ENCODE data around the gene TPM2. TPM values are rescaled to one million over a fixed set of nuclear protein-coding genes. Genes with fewer than 3 reads are reported as not detected.

Gene TPM2
- total RNA-seq, 1 experiment from 2014 or later: 544 TPM

DNA sequence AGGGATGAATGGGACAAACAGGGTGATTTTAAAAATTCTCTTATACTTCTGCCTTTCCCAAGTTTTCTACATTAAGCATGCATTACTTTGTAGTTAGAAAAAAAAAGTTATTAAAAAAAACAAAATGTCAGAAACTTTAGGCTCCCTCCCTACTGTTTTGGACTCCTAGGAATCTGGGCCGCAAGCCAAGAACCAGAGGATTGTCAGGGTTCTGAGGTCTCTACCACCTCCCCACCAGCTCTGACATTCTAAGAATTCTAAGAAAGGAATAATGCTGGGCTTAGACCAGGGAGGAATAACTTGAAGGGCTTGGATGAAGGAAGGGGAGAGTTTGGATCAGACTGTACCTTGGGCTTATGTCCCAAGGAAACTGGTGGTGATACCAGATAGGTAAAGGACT lies 23.7 kb downstream of the TPM2 start:
- H3K27me3 ChIP-seq (ENCODE audit: control insufficient read depth, insufficient read depth, low read length): no peaks in the 10 kb centered on the region
- H3K27ac ChIP-seq (ENCODE audit: low read length): peak overlapping the region; percentile 97; the same call in 1 of the 2 replicates
- peaks cover 43% of the 10 kb centered on the region for H3K4me1 ChIP-seq (ENCODE audit: control insufficient read depth, insufficient read depth, low read length)
- intact Hi-C loops (cut with micrococcal nuclease; ENCODE audit: unreplicated experiment) (no loop called here), in situ Hi-C loops (cut with HindIII; ENCODE audit: low pct_unique_long_range_greater_than_20kb, low sequenced_read_pairs) (no loop called here)
- no peaks in the 10 kb centered on the region for H3K9me3 ChIP-seq (ENCODE audit: control insufficient read depth, insufficient read depth, low read depth, low read length)
- H3K4me3 ChIP-seq (ENCODE audit: low read depth in 2 of 2, low read length in 2 of 2): no peak overlapping the region
- ATAC-seq (no peak), DNase-seq (ENCODE audit: low read depth, low spot score) (no peak)
- H3K36me3 ChIP-seq (ENCODE audit: control insufficient read depth, insufficient read depth, low read length): peaks cover 3% of the 10 kb centered on the region
- BruUV-seq (replicated peaks): no TSS peak
- ChIA-PET CTCF (interaction anchor here (0.6 to 1.1 kb wide), 3 partner anchors 23 to 124 kb away, joined by 3 to 4 read pairs (median 3); partner anchors contain the start of gene TPM2), POLR2A (interaction anchor here (0.6 to 0.7 kb wide), 2 partner anchors 23 to 24 kb away, joined by 3 to 7 read pairs; partner anchors contain the start of gene TPM2)
- TF ChIP-seq TCF7L2 (IDR thresholded peaks at IDR 0.05; ENCODE audit: low read depth, low read length) (no peak), POLR2AphosphoS5 (IDR thresholded peaks at IDR 0.05; ENCODE audit: low read depth, low read length) (no peak), SIN3A (IDR thresholded peaks at IDR 0.05; ENCODE audit: borderline replicate concordance, insufficient read depth, low read depth, low read length) (no peak)
- TF ChIP-seq, protein P1, sequence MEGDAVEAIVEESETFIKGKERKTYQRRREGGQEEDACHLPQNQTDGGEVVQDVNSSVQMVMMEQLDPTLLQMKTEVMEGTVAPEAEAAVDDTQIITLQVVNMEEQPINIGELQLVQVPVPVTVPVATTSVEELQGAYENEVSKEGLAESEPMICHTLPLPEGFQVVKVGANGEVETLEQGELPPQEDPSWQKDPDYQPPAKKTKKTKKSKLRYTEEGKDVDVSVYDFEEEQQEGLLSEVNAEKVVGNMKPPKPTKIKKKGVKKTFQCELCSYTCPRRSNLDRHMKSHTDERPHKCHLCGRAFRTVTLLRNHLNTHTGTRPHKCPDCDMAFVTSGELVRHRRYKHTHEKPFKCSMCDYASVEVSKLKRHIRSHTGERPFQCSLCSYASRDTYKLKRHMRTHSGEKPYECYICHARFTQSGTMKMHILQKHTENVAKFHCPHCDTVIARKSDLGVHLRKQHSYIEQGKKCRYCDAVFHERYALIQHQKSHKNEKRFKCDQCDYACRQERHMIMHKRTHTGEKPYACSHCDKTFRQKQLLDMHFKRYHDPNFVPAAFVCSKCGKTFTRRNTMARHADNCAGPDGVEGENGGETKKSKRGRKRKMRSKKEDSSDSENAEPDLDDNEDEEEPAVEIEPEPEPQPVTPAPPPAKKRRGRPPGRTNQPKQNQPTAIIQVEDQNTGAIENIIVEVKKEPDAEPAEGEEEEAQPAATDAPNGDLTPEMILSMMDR (IDR thresholded peaks at IDR 0.05): no peak
- TF ChIP-seq, protein P2, sequence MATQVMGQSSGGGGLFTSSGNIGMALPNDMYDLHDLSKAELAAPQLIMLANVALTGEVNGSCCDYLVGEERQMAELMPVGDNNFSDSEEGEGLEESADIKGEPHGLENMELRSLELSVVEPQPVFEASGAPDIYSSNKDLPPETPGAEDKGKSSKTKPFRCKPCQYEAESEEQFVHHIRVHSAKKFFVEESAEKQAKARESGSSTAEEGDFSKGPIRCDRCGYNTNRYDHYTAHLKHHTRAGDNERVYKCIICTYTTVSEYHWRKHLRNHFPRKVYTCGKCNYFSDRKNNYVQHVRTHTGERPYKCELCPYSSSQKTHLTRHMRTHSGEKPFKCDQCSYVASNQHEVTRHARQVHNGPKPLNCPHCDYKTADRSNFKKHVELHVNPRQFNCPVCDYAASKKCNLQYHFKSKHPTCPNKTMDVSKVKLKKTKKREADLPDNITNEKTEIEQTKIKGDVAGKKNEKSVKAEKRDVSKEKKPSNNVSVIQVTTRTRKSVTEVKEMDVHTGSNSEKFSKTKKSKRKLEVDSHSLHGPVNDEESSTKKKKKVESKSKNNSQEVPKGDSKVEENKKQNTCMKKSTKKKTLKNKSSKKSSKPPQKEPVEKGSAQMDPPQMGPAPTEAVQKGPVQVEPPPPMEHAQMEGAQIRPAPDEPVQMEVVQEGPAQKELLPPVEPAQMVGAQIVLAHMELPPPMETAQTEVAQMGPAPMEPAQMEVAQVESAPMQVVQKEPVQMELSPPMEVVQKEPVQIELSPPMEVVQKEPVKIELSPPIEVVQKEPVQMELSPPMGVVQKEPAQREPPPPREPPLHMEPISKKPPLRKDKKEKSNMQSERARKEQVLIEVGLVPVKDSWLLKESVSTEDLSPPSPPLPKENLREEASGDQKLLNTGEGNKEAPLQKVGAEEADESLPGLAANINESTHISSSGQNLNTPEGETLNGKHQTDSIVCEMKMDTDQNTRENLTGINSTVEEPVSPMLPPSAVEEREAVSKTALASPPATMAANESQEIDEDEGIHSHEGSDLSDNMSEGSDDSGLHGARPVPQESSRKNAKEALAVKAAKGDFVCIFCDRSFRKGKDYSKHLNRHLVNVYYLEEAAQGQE (IDR thresholded peaks at IDR 0.05; ENCODE audit: insufficient read depth in 1 of 2, low read depth in 2 of 2, low read length in 1 of 2): no peak

DNA sequence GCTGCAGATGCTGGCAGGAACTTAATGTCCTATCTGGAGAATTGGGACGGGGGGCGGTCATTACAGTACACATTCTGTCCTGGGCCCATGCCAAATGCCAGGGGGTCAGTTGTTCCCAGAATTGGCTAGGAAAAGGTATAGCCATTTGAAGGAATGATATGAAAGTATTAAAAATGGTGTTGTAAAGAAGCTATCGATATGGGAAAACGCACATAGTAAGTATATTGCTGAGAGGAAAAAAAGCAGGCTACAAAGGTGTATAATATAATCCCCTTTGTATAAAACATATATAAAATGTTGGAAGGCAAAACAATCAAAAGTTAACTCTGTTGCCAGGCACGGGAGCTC lies 24.3 kb downstream of the TPM2 start:
- in situ Hi-C loops (cut with HindIII; ENCODE audit: low pct_unique_long_range_greater_than_20kb, low sequenced_read_pairs): no loop called here
- Histone ChIP-seq H3K36me3 (ENCODE audit: control insufficient read depth, insufficient read depth, low read length) (peaks cover 3% of the 10 kb centered on the region), H3K27me3 (ENCODE audit: control insufficient read depth, insufficient read depth, low read length) (no peaks in the 10 kb centered on the region), H3K4me3 (ENCODE audit: low read depth in 2 of 2, low read length in 2 of 2) (peak overlapping the region; percentile 64 to 83), H3K4me1 (ENCODE audit: control insufficient read depth, insufficient read depth, low read length) (peaks cover 48% of the 10 kb centered on the region), H3K27ac (ENCODE audit: low read length) (peak overlapping the region; percentile 97), H3K9me3 (ENCODE audit: control insufficient read depth, insufficient read depth, low read depth, low read length) (no peaks in the 10 kb centered on the region)
- no peak for TF ChIP-seq SIN3A (IDR thresholded peaks at IDR 0.05; ENCODE audit: borderline replicate concordance, insufficient read depth, low read depth, low read length)
- TF ChIP-seq, protein P1 (IDR thresholded peaks at IDR 0.05): no peak
- TF ChIP-seq POLR2AphosphoS5 (IDR thresholded peaks at IDR 0.05; ENCODE audit: low read depth, low read length): no peak
- no peak for TF ChIP-seq TCF7L2 (IDR thresholded peaks at IDR 0.05; ENCODE audit: low read depth, low read length)
- TF ChIP-seq, protein P2 (IDR thresholded peaks at IDR 0.05; ENCODE audit: insufficient read depth in 1 of 2, low read depth in 2 of 2, low read length in 1 of 2): no peak
- DNase-seq (ENCODE audit: low read depth, low spot score): no peak
- BruUV-seq (replicated peaks): no TSS peak
- ChIA-PET CTCF (interaction anchor here (0.6 to 1.6 kb wide), 4 partner anchors 24 to 125 kb away, joined by 3 to 4 read pairs (median 4); partner anchors contain the start of gene TPM2), POLR2A (interaction anchor here (0.6 to 1.0 kb wide), 2 partner anchors 24 to 67 kb away, joined by 7 read pairs; partner anchors contain the start of genes CREB3 and TLN1)
- no peak for ATAC-seq
- intact Hi-C loops (cut with micrococcal nuclease; ENCODE audit: unreplicated experiment): no loop called here

Measured in Panc1 (cell line).